ENCODE results near the gene C1orf105. TPM values are rescaled to one million over a fixed set of nuclear protein-coding genes. Genes with fewer than 3 reads are reported as not detected.

Gene C1orf105
- total RNA-seq, 1 donor from 2014 or later: not detected

GRCh38 chr1:172404121-172404520 lies 16.4 kb upstream of the C1orf105 start:
- TF ChIP-seq CTCF (conservative IDR thresholded peaks at IDR 0.05): no peak
- Mint-ChIP-seq H3K27ac (no peak overlapping the region), H3K9me3 (no peaks in the 10 kb centered on the region), H3K4me3 (no peak overlapping the region), H3K36me3 (peaks cover 3% of the 10 kb centered on the region), H3K27me3 (no peaks in the 10 kb centered on the region), H3K4me1 (ENCODE audit: unreplicated experiment) (peaks cover 29% of the 10 kb centered on the region)
- no peak for DNase-seq (ENCODE audit: extremely low spot score, unreplicated experiment)

- Mint-ChIP-seq H3K27ac (no peak overlapping the region), H3K4me1 (ENCODE audit: unreplicated experiment) (peaks cover 16% of the 10 kb centered on the region), H3K27me3 (no peaks in the 10 kb centered on the region), H3K4me3 (no peak overlapping the region), H3K9me3 (no peaks in the 10 kb centered on the region), H3K36me3 (peaks cover 3% of the 10 kb centered on the region)
- no peak for TF ChIP-seq CTCF (conservative IDR thresholded peaks at IDR 0.05)
- DNase-seq (ENCODE audit: extremely low spot score, unreplicated experiment): no peak
Observed at GRCh38 chr1:172405912-172406311, 14.6 kb upstream of the C1orf105 start.

GRCh38 chr1:172406968-172407367 lies 13.5 kb upstream of the C1orf105 start:
- no peak overlapping the region for H3K4me3 Mint-ChIP-seq
- DNase-seq (ENCODE audit: extremely low spot score, unreplicated experiment): no peak

GRCh38 chr1:172408958-172409357 lies 11.5 kb upstream of the C1orf105 start:
- peaks cover 11% of the 10 kb centered on the region for H3K9me3 Mint-ChIP-seq
- TF ChIP-seq CTCF (conservative IDR thresholded peaks at IDR 0.05): no peak
- peaks cover 5% of the 10 kb centered on the region for H3K36me3 Mint-ChIP-seq
- H3K4me3 Mint-ChIP-seq: no peak overlapping the region
- H3K27ac Mint-ChIP-seq: no peak overlapping the region
- no peak for DNase-seq (ENCODE audit: extremely low spot score, unreplicated experiment)
- H3K4me1 Mint-ChIP-seq (ENCODE audit: unreplicated experiment): peaks cover 14% of the 10 kb centered on the region
- H3K27me3 Mint-ChIP-seq: no peaks in the 10 kb centered on the region

More at GRCh38 chr1:172406968-172407367, 13.5 kb upstream of the C1orf105 start:
- H3K27me3 Mint-ChIP-seq: no peaks in the 10 kb centered on the region
- TF ChIP-seq CTCF (conservative IDR thresholded peaks at IDR 0.05): no peak
- peaks cover 16% of the 10 kb centered on the region for H3K4me1 Mint-ChIP-seq (ENCODE audit: unreplicated experiment)
- H3K27ac Mint-ChIP-seq: no peak overlapping the region
- H3K9me3 Mint-ChIP-seq: no peaks in the 10 kb centered on the region
- H3K36me3 Mint-ChIP-seq: peaks cover 3% of the 10 kb centered on the region

- H3K4me3 Mint-ChIP-seq: no peak overlapping the region
- peaks cover 14% of the 10 kb centered on the region for H3K4me1 Mint-ChIP-seq (ENCODE audit: unreplicated experiment)
- peaks cover 5% of the 10 kb centered on the region for H3K36me3 Mint-ChIP-seq
- peaks cover 11% of the 10 kb centered on the region for H3K9me3 Mint-ChIP-seq
- no peak for DNase-seq (ENCODE audit: extremely low spot score, unreplicated experiment)
- TF ChIP-seq CTCF (conservative IDR thresholded peaks at IDR 0.05): no peak
- H3K27ac Mint-ChIP-seq: no peak overlapping the region
- H3K27me3 Mint-ChIP-seq: no peaks in the 10 kb centered on the region
Observed at GRCh38 chr1:172410027-172410426, 10.5 kb upstream of the C1orf105 start.

- no peak overlapping the region for H3K4me3 Mint-ChIP-seq
- DNase-seq (ENCODE audit: extremely low spot score, unreplicated experiment): no peak
- no peak for TF ChIP-seq CTCF (conservative IDR thresholded peaks at IDR 0.05)
- peaks cover 5% of the 10 kb centered on the region for H3K36me3 Mint-ChIP-seq
- peaks cover 11% of the 10 kb centered on the region for H3K9me3 Mint-ChIP-seq
- no peak overlapping the region for H3K27ac Mint-ChIP-seq
- peaks cover 20% of the 10 kb centered on the region for H3K4me1 Mint-ChIP-seq (ENCODE audit: unreplicated experiment)
- H3K27me3 Mint-ChIP-seq: no peaks in the 10 kb centered on the region
Observed at GRCh38 chr1:172411791-172412338, 8.6 kb upstream of the C1orf105 start.
